GM12878 (cell line): Measurements from ENCODE around the gene GGTA1. TPM values are rescaled to one million over a fixed set of nuclear protein-coding genes. Genes with fewer than 3 reads are reported as not detected.

Source experiments
- ATAC-seq: fragments of 200-7000 bp; cut with Tn5 transposase; 3 replicates; pipeline ENCODE4 v1.9.1; 2020; ENCODE audit warnings: mild to moderate bottlenecking, moderate library complexity
- BruUV-seq: library from RNA; stranded (reverse); fragments of 400-500 nt; replicated peaks from 2 replicates; lab custom pipeline; 2021; lab: Mats Ljungman, UMichigan
- CTCF ChIA-PET: fragments of 300-600 bp; sonication (Branson Sonifier 250); formaldehyde crosslinking; extraction: SDS; loops from one replicate; lab custom pipeline; 2021; ENCODE audit warnings: inconsistent platforms; lab: Yijun Ruan, JAX
- POLR2A ChIA-PET: fragments of 350-600 bp; formaldehyde crosslinking; extraction: SDS; loops from one replicate; lab custom pipeline; 2021; ENCODE audit warnings: inconsistent platforms; lab: Charles Lee
- RAD21 ChIA-PET: fragments of 300-600 bp; sonication (Branson Sonifier 250); formaldehyde crosslinking; loops from one replicate; lab custom pipeline; 2023; ENCODE audit warnings: antibody characterized with exemption; ENCODE audit not compliant: unreplicated experiment; lab: Charles Lee
- SMC1A ChIA-PET: fragments of 300-600 bp; sonication (Branson Sonifier 250); formaldehyde crosslinking; loops from one replicate; lab custom pipeline; 2023; ENCODE audit not compliant: unreplicated experiment, uncharacterized antibody; lab: Charles Lee
- DNase-seq: peaks from one replicate; pipeline ENCODE4 v3.0.0-alpha.2; 2011; ENCODE audit warnings: low read depth, low spot score
- FAIRE-seq: peaks from 3 replicates; lab custom pipeline; 2011; peaks lifted over from hg19 to GRCh38; lab: Jason Lieb, UNC
- H2AFZ ChIP-seq: 2 replicates; pipeline ENCODE4 v1.6.0; 2011; ENCODE audit warnings: low read depth, low read length, control low read depth; ENCODE audit not compliant: control insufficient read depth
- H3K27ac ChIP-seq: 2 replicates; pipeline ENCODE4 v1.5.1; 2011; ENCODE audit warnings: control low read depth; ENCODE audit not compliant: control insufficient read depth, insufficient read depth
- H3K27me3 ChIP-seq, 2 experiments: replicated peaks in 1 of 2; 2 replicates each; pipeline versions ENCODE4 v1.6.0 to v1.6.1; 2011; ENCODE audit warnings: low read length in 1 of 2; ENCODE audit not compliant: control insufficient read depth in 2 of 2, insufficient read depth in 2 of 2
- H3K36me3 ChIP-seq, 2 experiments: 2 replicates each; pipeline ENCODE4 v1.5.1; 2011; ENCODE audit warnings: low read length in 1 of 2; ENCODE audit not compliant: control insufficient read depth in 2 of 2, insufficient read depth in 2 of 2
- H3K4me1 ChIP-seq: 2 replicates; pipeline ENCODE4 v1.6.1; 2011; ENCODE audit warnings: mild to moderate bottlenecking, low read length, moderate library complexity, mixed read lengths; ENCODE audit not compliant: control insufficient read depth, insufficient read depth
- H3K4me2 ChIP-seq: 2 replicates; pipeline ENCODE4 v1.6.0; 2011; ENCODE audit warnings: control low read depth; ENCODE audit not compliant: control insufficient read depth, insufficient read depth
- H3K4me3 ChIP-seq: fragments of 200-600 bp; sonication (generic); 2 replicates; pipeline ENCODE4 v1.5.1; 2016
- H3K79me2 ChIP-seq: 2 replicates; pipeline ENCODE4 v1.6.0; 2011; ENCODE audit warnings: low read length; ENCODE audit not compliant: control insufficient read depth, insufficient read depth
- H3K9ac ChIP-seq: 2 replicates; pipeline ENCODE4 v1.8.0; 2011; ENCODE audit warnings: low read length, control low read depth, mixed read lengths; ENCODE audit not compliant: control insufficient read depth, insufficient read depth
- H3K9me3 ChIP-seq: replicated peaks from 3 replicates; pipeline ENCODE4 v1.5.1; 2011; ENCODE audit warnings: mild to moderate bottlenecking, low read length; ENCODE audit not compliant: control insufficient read depth, insufficient read depth
- H4K20me1 ChIP-seq: 2 replicates; pipeline ENCODE4 v1.6.0; 2011; ENCODE audit not compliant: control insufficient read depth, insufficient read depth
- DPF2 ChIP-seq: fragments of 450-650 bp; IDR thresholded peaks from 2 replicates; pipeline ENCODE4 v1.6.1; 2017; ENCODE audit warnings: mild to moderate bottlenecking
- E2F8 ChIP-seq: fragments of 450-650 bp; IDR thresholded peaks from 2 replicates; pipeline ENCODE4 v1.6.1; 2018; ENCODE audit warnings: mild to moderate bottlenecking, low read depth, moderate library complexity; ENCODE audit not compliant: partially characterized antibody
- E4F1 ChIP-seq: fragments of 450-650 bp; IDR thresholded peaks from 2 replicates; pipeline ENCODE4 v1.6.1; 2018; ENCODE audit warnings: borderline replicate concordance, mild to moderate bottlenecking; ENCODE audit not compliant: partially characterized antibody
- EGR1 ChIP-seq, 2 experiments: IDR thresholded peaks; 1 replicate in 1 of 2; 2 replicates in 1 of 2; pipeline ENCODE4 v1.6.1; 2011 to 2012; ENCODE audit warnings: low read depth in 2 of 2, low read length in 2 of 2, borderline replicate concordance in 1 of 2, mild to moderate bottlenecking in 1 of 2, moderate library complexity in 1 of 2
- IKZF1 ChIP-seq: fragments of 450-650 bp; conservative IDR thresholded peaks from 2 replicates; pipeline ENCODE4 v1.6.1; 2017; ENCODE audit warnings: antibody characterized with exemption, mild to moderate bottlenecking
- MTA2 ChIP-seq: fragments of 450-650 bp; IDR thresholded peaks from 2 replicates; pipeline ENCODE4 v1.6.1; 2016; ENCODE audit warnings: low read depth, mild to moderate bottlenecking, moderate library complexity
- MYC ChIP-seq: IDR thresholded peaks from 2 replicates; pipeline ENCODE4 v1.6.1; 2011; ENCODE audit warnings: mild to moderate bottlenecking, low read length, moderate library complexity, inconsistent platforms; ENCODE audit not compliant: insufficient read depth, insufficient replicate concordance, insufficient read length, severe bottlenecking
- NFYA ChIP-seq: IDR thresholded peaks from 2 replicates; pipeline ENCODE4 v1.6.1; 2011; ENCODE audit warnings: low read depth, mild to moderate bottlenecking, low read length, improper control_type of control experiment, borderline replicate concordance
- NR2C2 ChIP-seq: IDR thresholded peaks from 2 replicates; pipeline ENCODE4 v1.6.1; 2011; ENCODE audit warnings: borderline replicate concordance, low read depth; ENCODE audit not compliant: control insufficient read depth, insufficient read length
- NR2F1 ChIP-seq: fragments of 450-650 bp; conservative IDR thresholded peaks from 2 replicates; pipeline ENCODE4 v1.6.1; 2017; ENCODE audit warnings: mild to moderate bottlenecking
- PAX5 ChIP-seq: IDR thresholded peaks from 2 replicates; pipeline ENCODE4 v1.6.1; 2011; ENCODE audit warnings: low read depth, low read length, borderline replicate concordance
- SMC3 ChIP-seq: IDR thresholded peaks from 2 replicates; pipeline ENCODE4 v1.6.1; 2011; ENCODE audit warnings: low read length, improper control_type of control experiment, borderline replicate concordance
- SRF ChIP-seq, 2 experiments: IDR thresholded peaks; 2 replicates each; pipeline ENCODE4 v1.6.1; 2011; ENCODE audit warnings: low read depth in 2 of 2, low read length in 2 of 2, mild to moderate bottlenecking in 1 of 2, moderate library complexity in 1 of 2
- TAF1 ChIP-seq: IDR thresholded peaks from 2 replicates; pipeline ENCODE4 v1.6.1; 2011; ENCODE audit warnings: mild to moderate bottlenecking, low read depth, low read length, borderline replicate concordance
- ZBTB4 ChIP-seq: fragments of 450-650 bp; formaldehyde crosslinking; IDR thresholded peaks from 2 replicates; pipeline ENCODE4 v1.4.0; 2022; ENCODE audit warnings: mild to moderate bottlenecking, moderate library complexity
- WGBS: methylation state at CpG from one replicate; pipeline ENCODE4 v1.1.6; 2016; ENCODE audit warnings: low lambda C conversion rate; ENCODE audit not compliant: insufficient replicate concordance, insufficient coverage; ENCODE audit errors: missing lambda C conversion rate; 5-methylcytosine and 5-hydroxymethylcytosine counted together
- in situ Hi-C: fragments of 300-500 bp; cut with MboI; formaldehyde crosslinking; loops from 9 replicates; pipeline ENCODE4 v1.14.3; 2018; ENCODE audit warnings: mixed read lengths
- intact Hi-C: fragments of 100-400 bp; cut with micrococcal nuclease; formaldehyde crosslinking; loops from one replicate; pipeline ENCODE4 v1.14.2; 2022; ENCODE audit not compliant: unreplicated experiment
- polyA plus RNA-seq, 11 experiments: library from polyadenylated mRNA; depleted of rRNA in 4 of 11; unstranded in 6 of 11; stranded (reverse) in 5 of 11; fragments of >200 nt; fragmentation: Nextera tagmentation in 4 of 11; fragmentation: Illumina TruSeq in 1 of 11; extraction: Ambion mirVana in 4 of 11; extraction: Trizol in 1 of 11; gene quantifications; 1 replicate in 1 of 11; 2 replicates in 10 of 11; pipeline versions ENCODE4 v1.2.1 to v1.2.3, GENCODE V29; 2011 to 2016; ENCODE audit warnings: inconsistent platforms in 2 of 11, missing spikeins in 2 of 11, low read depth in 1 of 11
- total RNA-seq, 4 experiments: library from RNA; depleted of rRNA in 3 of 4; stranded (reverse); fragments of >200 nt in 3 of 4; fragmentation: Illumina TruSeq in 1 of 4; extraction: Trizol in 1 of 4; gene quantifications; 2 replicates each; pipeline versions ENCODE4 v1.2.1 to v1.2.3, GENCODE V29; 2013 to 2021

Gene GGTA1
- total and polyA plus RNA-seq, 10 of the 15 experiments (the other 5 are each of a cell fraction or from before 2014, with no cell fraction given) = 0.09 to 0.65 (median 0.17) TPM; not detected in 2

- no peaks in the 10 kb centered on the region for H3K79me2 ChIP-seq
- no peak for ATAC-seq
- H3K4me2 ChIP-seq = no peak overlapping the region
- intact Hi-C loops = no loop called here
- no TSS peak for BruUV-seq
- no peaks in the 10 kb centered on the region for H3K36me3 ChIP-seq
- ChIA-PET RAD21 (no interaction called here), SMC1A (interaction anchor here (1.1 kb wide), 1 partner anchor 12 kb away, joined by 3 read pairs; no protein-coding TSS in a partner anchor), CTCF (interaction anchor here (0.7 kb wide), 1 partner anchor 490 kb away, joined by 3 read pairs; no protein-coding TSS in a partner anchor), POLR2A (interaction anchor here (0.6 kb wide), 1 partner anchor 12 kb away, joined by 5 read pairs; no protein-coding TSS in a partner anchor)
- peaks cover 0 to 2% of the 10 kb centered on the region in 2 experiments; a peak in 1 of 4 replicates for H3K27me3 ChIP-seq
- DNase-seq = no peak
- H3K27ac ChIP-seq = no peak overlapping the region
- no peak overlapping the region for H3K9ac ChIP-seq
- WGBS = 29% methylated on average over 3 of the region's 3 CpGs
- H2AFZ ChIP-seq = no peak overlapping the region
- H3K4me1 ChIP-seq = no peaks in the 10 kb centered on the region; the same call in 1 of the 2 replicates
- H3K9me3 ChIP-seq = no peaks in the 10 kb centered on the region
- in situ Hi-C loops = no loop called here
- no peak for FAIRE-seq
- no peaks in the 10 kb centered on the region for H4K20me1 ChIP-seq
- H3K4me3 ChIP-seq = no peak overlapping the region
- TF ChIP-seq NR2F1 = no peak
- TF ChIP-seq IKZF1 = no peak
- no peak for TF ChIP-seq TAF1
- no peak for TF ChIP-seq NR2C2
- no peak for TF ChIP-seq EGR1 (IDR thresholded peaks at IDR 0.05; ENCODE audit: borderline replicate concordance in 1 of 2, low read depth in 2 of 2, low read length in 2 of 2)
- no peak for TF ChIP-seq E2F8
- TF ChIP-seq DPF2 = no peak
- no peak for TF ChIP-seq E4F1
- TF ChIP-seq MYC = no peak
- TF ChIP-seq PAX5 = no peak
- TF ChIP-seq SMC3 = no peak
- TF ChIP-seq SRF (IDR thresholded peaks at IDR 0.05; ENCODE audit: low read depth in 2 of 2, low read length in 2 of 2) = no peak
- no peak for TF ChIP-seq ZBTB4 (CRISPR knock-in tag)
- TF ChIP-seq MTA2 = no peak
- TF ChIP-seq NFYA = no peak
These were observed 49.4 kb downstream of the GGTA1 start for GRCh38 chr9:121450241-121450640.
